ENCODE results near the gene SLC22A14. TPM values are rescaled to one million over a fixed set of nuclear protein-coding genes. Genes with fewer than 3 reads are reported as not detected.

The SLC22A14 gene
- total RNA-seq, 2 donors from 2014 or later: 0.41 TPM; not detected in 1

DNA sequence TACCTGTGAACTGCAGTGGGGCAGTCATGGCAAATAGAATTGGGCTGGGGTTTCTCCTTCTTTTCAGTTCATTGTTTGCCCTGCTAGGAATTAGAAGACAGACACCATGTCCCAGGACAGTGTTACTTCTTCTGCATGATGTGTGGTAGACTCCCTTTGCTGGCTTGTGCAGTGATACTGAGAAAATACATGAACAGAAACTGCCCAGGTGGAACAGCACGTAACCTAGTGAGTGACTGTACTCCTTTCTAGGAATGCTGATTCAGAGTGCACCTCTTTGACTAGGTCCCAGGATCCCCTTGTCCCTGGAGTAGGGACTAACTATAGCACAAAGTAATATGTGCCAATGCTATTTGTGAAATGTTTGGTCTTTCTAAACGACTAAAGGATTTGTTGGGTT lies 27.2 kb upstream of the SLC22A14 start:
- Histone ChIP-seq H3K36me3 (peaks cover 14% of the 10 kb centered on the region), H3K4me3 (no peak overlapping the region)

DNA sequence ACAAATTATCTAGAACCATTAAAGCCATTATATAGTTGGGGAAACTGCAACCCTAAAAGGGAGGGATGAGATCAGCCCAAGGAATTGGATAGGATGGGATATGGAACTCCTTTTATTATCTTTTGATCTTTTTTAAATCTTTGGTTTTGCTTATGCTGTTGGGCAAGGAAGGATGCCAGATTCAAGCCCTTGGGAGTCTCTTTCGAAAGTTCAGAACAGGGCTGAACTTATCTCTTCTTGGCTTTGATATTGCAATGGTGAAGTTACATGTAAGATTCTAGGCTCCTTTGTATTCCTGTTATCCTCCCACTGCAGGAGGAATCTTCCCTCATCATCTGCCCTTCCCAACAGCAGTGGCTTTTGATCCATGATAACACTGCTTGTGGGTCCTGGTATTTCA lies 26.5 kb upstream of the SLC22A14 start:
- no peaks in the 10 kb centered on the region for H3K9me3 ChIP-seq
- DNase-seq (ENCODE audit: low spot score): no peak
- H3K27me3 ChIP-seq (replicated peaks; ENCODE audit: insufficient read depth): no peaks in the 10 kb centered on the region
- H3K36me3 ChIP-seq: peaks cover 14% of the 10 kb centered on the region
- ATAC-seq (ENCODE audit: insufficient number of reproducible peaks, low FRiP score, low read depth): no peak
- no peak overlapping the region for H3K27ac ChIP-seq
- H3K4me3 ChIP-seq: no peak overlapping the region
- TF ChIP-seq, protein P1, sequence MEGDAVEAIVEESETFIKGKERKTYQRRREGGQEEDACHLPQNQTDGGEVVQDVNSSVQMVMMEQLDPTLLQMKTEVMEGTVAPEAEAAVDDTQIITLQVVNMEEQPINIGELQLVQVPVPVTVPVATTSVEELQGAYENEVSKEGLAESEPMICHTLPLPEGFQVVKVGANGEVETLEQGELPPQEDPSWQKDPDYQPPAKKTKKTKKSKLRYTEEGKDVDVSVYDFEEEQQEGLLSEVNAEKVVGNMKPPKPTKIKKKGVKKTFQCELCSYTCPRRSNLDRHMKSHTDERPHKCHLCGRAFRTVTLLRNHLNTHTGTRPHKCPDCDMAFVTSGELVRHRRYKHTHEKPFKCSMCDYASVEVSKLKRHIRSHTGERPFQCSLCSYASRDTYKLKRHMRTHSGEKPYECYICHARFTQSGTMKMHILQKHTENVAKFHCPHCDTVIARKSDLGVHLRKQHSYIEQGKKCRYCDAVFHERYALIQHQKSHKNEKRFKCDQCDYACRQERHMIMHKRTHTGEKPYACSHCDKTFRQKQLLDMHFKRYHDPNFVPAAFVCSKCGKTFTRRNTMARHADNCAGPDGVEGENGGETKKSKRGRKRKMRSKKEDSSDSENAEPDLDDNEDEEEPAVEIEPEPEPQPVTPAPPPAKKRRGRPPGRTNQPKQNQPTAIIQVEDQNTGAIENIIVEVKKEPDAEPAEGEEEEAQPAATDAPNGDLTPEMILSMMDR (IDR thresholded peaks at IDR 0.05): no peak
- H3K4me1 ChIP-seq (ENCODE audit: control insufficient read depth in 1 of 2, low read depth in 2 of 2): no peaks in the 10 kb centered on the region

More for the DNA sequence above, 27.2 kb upstream of the SLC22A14 start:
- DNase-seq (ENCODE audit: low spot score) (no peak), ATAC-seq (ENCODE audit: insufficient number of reproducible peaks, low FRiP score, low read depth) (no peak)
- Histone ChIP-seq H3K27ac (no peak overlapping the region), H3K27me3 (replicated peaks; ENCODE audit: insufficient read depth) (no peaks in the 10 kb centered on the region), H3K4me1 (ENCODE audit: control insufficient read depth in 1 of 2, low read depth in 2 of 2) (no peaks in the 10 kb centered on the region), H3K9me3 (no peaks in the 10 kb centered on the region)
- TF ChIP-seq, protein P1 (IDR thresholded peaks at IDR 0.05): no peak

DNA sequence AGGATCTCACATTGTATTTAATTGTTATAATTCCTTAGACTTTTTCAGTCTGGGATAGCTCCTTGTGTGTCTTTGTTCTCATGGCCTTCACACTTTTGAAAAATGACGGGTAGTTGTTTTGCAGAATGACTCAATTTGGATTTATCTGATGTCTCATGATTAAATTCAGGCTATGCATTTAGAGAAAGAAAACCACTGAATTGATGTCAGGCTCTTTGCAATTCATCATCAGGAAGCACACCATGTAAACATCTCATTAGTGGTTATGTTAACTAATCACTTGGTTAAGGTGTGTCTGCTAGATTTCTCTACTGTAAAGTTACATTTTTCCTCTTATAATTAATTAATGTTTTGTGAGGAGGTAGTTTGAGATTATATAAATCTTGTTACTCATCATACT lies 24.5 kb upstream of the SLC22A14 start:
- Histone ChIP-seq H3K27me3 (replicated peaks; ENCODE audit: insufficient read depth) (no peaks in the 10 kb centered on the region), H3K9me3 (no peaks in the 10 kb centered on the region), H3K36me3 (peaks cover 9% of the 10 kb centered on the region), H3K4me1 (ENCODE audit: control insufficient read depth in 1 of 2, low read depth in 2 of 2) (no peaks in the 10 kb centered on the region), H3K4me3 (no peak overlapping the region), H3K27ac (no peak overlapping the region)
- TF ChIP-seq, protein P1 (IDR thresholded peaks at IDR 0.05): no peak
- DNase-seq (ENCODE audit: low spot score) (no peak), ATAC-seq (ENCODE audit: insufficient number of reproducible peaks, low FRiP score, low read depth) (no peak)

DNA sequence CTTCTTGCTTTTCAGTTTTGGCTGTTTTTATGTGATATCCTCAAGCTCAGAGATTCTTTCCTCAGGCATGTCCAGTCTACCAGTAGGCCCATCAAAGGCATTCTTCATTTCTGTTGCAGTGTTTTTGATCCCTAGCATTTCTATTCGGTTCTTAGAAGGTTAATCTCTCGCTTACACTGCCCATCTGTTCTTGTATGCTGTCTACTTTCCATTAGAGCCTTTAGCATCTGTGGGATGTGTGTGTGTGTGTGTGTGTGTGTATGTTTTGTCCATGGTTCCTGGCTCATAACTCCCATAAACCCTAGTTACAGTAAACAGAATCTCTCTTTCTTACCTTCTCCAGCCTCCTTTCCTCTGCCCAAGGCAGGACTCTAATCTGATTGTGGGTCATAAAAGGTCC lies 21.6 kb upstream of the SLC22A14 start:
- ATAC-seq (ENCODE audit: insufficient number of reproducible peaks, low FRiP score, low read depth): no peak
- H3K27me3 ChIP-seq (replicated peaks; ENCODE audit: insufficient read depth): no peaks in the 10 kb centered on the region
- no peak overlapping the region for H3K27ac ChIP-seq
- DNase-seq (ENCODE audit: low spot score): no peak
- H3K9me3 ChIP-seq: no peaks in the 10 kb centered on the region
- no peaks in the 10 kb centered on the region for H3K4me1 ChIP-seq (ENCODE audit: control insufficient read depth in 1 of 2, low read depth in 2 of 2)
- H3K36me3 ChIP-seq: no peaks in the 10 kb centered on the region
- TF ChIP-seq, protein P1 (IDR thresholded peaks at IDR 0.05): no peak
- H3K4me3 ChIP-seq: no peak overlapping the region

DNA sequence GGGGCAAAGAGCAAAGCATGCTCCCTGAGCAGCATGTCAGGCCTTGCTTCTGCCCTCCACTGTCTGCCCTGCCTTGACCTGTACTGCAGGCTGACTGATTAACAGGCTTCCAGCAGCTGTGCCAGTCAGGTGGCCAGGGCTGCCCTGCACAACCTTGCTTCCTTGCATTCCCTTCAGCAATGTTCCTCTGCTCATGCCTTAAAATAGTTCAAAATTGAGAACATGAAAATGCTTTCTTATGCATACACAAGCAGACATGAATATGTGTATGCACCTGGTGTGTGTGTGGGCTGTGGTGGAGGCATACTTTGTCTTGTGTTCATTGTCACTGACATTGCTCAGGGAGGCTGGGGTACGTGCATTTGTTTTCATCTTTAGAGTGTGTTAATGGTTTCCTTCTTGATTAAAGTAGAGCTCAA lies 17.7 kb upstream of the SLC22A14 start:
- Histone ChIP-seq H3K4me1 (ENCODE audit: control insufficient read depth in 1 of 2, low read depth in 2 of 2) (no peaks in the 10 kb centered on the region), H3K36me3 (no peaks in the 10 kb centered on the region), H3K9me3 (no peaks in the 10 kb centered on the region), H3K4me3 (no peak overlapping the region), H3K27me3 (replicated peaks; ENCODE audit: insufficient read depth) (no peaks in the 10 kb centered on the region), H3K27ac (no peak overlapping the region)
- no peak for DNase-seq (ENCODE audit: low spot score)
- TF ChIP-seq, protein P1 (IDR thresholded peaks at IDR 0.05): no peak
- no peak for ATAC-seq (ENCODE audit: insufficient number of reproducible peaks, low FRiP score, low read depth)

Measured in thoracic aorta (tissue), 2 donors.